ENCODE measurements around the gene RNF220. TPM values are rescaled to one million over a fixed set of nuclear protein-coding genes. Genes with fewer than 3 reads are reported as not detected.

The RNF220 gene
- total RNA-seq, 4 donors from 2014 or later = 116 to 140 (median 123) TPM

GRCh38 chr1:44568128-44568900 is 163.3 kb downstream of the RNF220 start:
- TF ChIP-seq, protein P1, sequence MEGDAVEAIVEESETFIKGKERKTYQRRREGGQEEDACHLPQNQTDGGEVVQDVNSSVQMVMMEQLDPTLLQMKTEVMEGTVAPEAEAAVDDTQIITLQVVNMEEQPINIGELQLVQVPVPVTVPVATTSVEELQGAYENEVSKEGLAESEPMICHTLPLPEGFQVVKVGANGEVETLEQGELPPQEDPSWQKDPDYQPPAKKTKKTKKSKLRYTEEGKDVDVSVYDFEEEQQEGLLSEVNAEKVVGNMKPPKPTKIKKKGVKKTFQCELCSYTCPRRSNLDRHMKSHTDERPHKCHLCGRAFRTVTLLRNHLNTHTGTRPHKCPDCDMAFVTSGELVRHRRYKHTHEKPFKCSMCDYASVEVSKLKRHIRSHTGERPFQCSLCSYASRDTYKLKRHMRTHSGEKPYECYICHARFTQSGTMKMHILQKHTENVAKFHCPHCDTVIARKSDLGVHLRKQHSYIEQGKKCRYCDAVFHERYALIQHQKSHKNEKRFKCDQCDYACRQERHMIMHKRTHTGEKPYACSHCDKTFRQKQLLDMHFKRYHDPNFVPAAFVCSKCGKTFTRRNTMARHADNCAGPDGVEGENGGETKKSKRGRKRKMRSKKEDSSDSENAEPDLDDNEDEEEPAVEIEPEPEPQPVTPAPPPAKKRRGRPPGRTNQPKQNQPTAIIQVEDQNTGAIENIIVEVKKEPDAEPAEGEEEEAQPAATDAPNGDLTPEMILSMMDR (IDR thresholded peaks at IDR 0.05) = no peak
- TF ChIP-seq POLR2A (IDR thresholded peaks at IDR 0.05) = no peak
- intact Hi-C loops (cut with DNase I; ENCODE audit: low total_unique reads) = no loop called here
- no peak for DNase-seq (ENCODE audit: low spot score in 2 of 2)
- WGBS, 2 donors = 76 to 77% methylated on average over 10 of the region's 10 CpGs
- no peak overlapping the region for H3K4me3 ChIP-seq (ENCODE audit: low read depth, poor library complexity, severe bottlenecking)

DNA sequence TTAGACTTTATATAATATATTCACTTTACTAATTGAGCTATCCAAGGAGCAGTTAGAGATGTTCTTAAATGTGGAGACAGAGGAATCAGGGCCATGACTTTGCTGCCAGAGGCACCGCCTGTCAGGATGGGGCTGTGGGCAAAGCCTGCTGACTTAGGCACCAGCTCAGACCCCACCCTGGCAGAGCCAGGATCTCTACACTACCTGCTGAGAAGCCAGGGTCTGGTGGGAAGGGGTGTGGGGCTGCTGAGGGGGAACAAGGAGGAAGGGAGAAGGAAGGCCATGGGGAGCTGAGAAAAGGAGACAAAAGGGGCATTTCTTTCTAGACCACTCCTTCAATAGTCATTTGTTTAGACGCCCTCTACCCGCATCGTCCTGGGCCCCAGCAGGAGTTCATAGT is 164.4 kb downstream of the RNF220 start:
- TF ChIP-seq, protein P1 (IDR thresholded peaks at IDR 0.05) = no peak
- no peak for TF ChIP-seq POLR2A (IDR thresholded peaks at IDR 0.05)
- WGBS, 2 donors = 73 to 79% methylated on average over 4 of the region's 4 CpGs
- no peak for DNase-seq (ENCODE audit: low spot score in 2 of 2)
- intact Hi-C loops (cut with DNase I; ENCODE audit: low total_unique reads) = no loop called here
- H3K4me3 ChIP-seq (ENCODE audit: low read depth, poor library complexity, severe bottlenecking) = no peak overlapping the region

DNA sequence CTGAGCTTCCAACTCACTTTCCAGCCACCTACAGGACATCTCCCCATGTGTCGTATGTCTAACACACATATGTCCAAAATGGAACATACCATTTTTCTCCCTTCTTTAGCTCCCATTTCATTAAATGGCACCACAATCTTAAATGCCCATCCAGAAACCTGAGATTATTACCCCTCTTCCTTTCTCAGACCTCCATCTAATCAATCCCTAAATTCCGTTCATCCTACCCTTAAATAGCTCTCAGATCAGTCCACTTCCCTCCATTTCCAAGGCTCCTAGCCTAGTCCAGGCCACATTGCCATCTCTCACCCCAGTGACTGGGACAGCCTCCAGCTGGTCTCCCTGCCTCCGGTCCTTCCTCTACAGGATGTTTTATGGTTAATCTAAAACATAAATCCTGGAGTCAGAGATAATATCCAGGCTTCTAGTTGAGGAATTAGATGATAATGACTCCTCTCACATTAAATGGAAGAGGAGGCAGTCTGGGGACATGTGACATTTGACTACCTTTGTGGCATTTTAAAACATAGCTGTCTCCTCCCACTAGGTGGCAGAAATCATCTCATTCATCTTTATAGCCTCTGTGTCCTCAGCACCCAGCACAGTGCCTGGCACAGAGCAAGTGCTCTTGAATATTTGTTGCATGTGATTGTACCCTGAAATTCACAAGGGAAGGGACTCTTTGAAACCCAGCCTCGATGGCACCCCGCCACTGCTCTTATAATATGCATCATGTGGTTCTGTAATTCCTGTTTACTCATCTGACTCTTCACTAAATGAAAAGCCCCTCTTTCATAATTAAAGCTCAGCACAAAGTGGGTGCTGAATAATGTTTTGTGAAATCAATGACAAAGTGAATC is 166.9 kb downstream of the RNF220 start:
- no peak for DNase-seq (ENCODE audit: low spot score in 2 of 2)
- WGBS, 2 donors = 78 to 88% methylated on average over 5 of the region's 5 CpGs
- intact Hi-C loops (cut with DNase I; ENCODE audit: low total_unique reads) = no loop called here

DNA sequence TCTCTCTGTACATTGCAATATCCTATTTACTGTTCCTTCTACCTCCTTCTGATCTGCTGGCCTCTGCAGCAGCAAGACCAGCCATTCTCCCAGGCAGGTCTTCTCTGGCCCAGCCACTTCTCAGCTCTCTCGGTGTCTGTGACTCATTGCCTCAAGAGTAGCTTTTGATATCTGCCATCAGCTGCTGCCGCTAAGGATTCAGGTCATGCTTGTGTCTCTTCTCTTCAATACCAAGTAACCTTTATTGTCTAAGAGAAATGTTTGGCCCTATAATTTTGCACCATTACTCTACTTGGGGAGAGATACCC is 167.5 kb downstream of the RNF220 start:
- no peak overlapping the region for H3K4me3 ChIP-seq (ENCODE audit: low read depth, poor library complexity, severe bottlenecking)
- 70 to 87% methylated on average over 2 of the region's 2 CpGs for WGBS, 2 donors
- no peak for DNase-seq (ENCODE audit: low spot score in 2 of 2)
- TF ChIP-seq, protein P1 (IDR thresholded peaks at IDR 0.05) = no peak
- TF ChIP-seq POLR2A (IDR thresholded peaks at IDR 0.05) = no peak
- intact Hi-C loops (cut with DNase I; ENCODE audit: low total_unique reads) = no loop called here

More for the DNA sequence above, 166.9 kb downstream of the RNF220 start:
- TF ChIP-seq POLR2A (IDR thresholded peaks at IDR 0.05) = no peak
- TF ChIP-seq, protein P1 (IDR thresholded peaks at IDR 0.05) = no peak
- no peak overlapping the region for H3K4me3 ChIP-seq (ENCODE audit: low read depth, poor library complexity, severe bottlenecking)

GRCh38 chr1:44575396-44575795 is 170.3 kb downstream of the RNF220 start:
- intact Hi-C loops (cut with DNase I; ENCODE audit: low total_unique reads) = no loop called here
- 81 to 83% methylated on average over 4 of the region's 4 CpGs for WGBS, 2 donors
- TF ChIP-seq POLR2A (IDR thresholded peaks at IDR 0.05) = no peak
- TF ChIP-seq, protein P1 (IDR thresholded peaks at IDR 0.05) = no peak
- no peak for DNase-seq (ENCODE audit: low spot score in 2 of 2)
- no peak overlapping the region for H3K4me3 ChIP-seq (ENCODE audit: low read depth, poor library complexity, severe bottlenecking)
